PC-3 (cell line): ENCODE data around the gene LILRB2. TPM values are rescaled to one million over a fixed set of nuclear protein-coding genes. Genes with fewer than 3 reads are reported as not detected.
"Not testable (repeated sequence)": the region's sequence is repeated elsewhere in the genome, so short reads cannot be mapped to it uniquely, and the experiment has no call there.

Experiments used
- ATAC-seq: fragments of 200-7000 bp; cut with Tn5 transposase; 2 replicates; pipeline ENCODE4 v1.9.1; 2020; ENCODE audit warnings: mild to moderate bottlenecking, moderate library complexity
- BruUV-seq: library from RNA; stranded (reverse); fragments of 400-500 nt; replicated peaks from 2 replicates; lab custom pipeline; 2021; lab: Mats Ljungman, UMichigan
- CTCF ChIA-PET: fragments of 300-600 bp; sonication (Branson Sonifier 250); formaldehyde crosslinking; loops from one replicate; lab custom pipeline; 2022; ENCODE audit warnings: antibody characterized with exemption; lab: Charles Lee
- POLR2A ChIA-PET: fragments of 300-600 bp; sonication (Branson Sonifier 250); formaldehyde crosslinking; loops from one replicate; lab custom pipeline; 2022; ENCODE audit warnings: antibody characterized with exemption; ENCODE audit not compliant: unreplicated experiment; lab: Charles Lee
- DNase-seq: peaks from one replicate; pipeline ENCODE4 v3.0.0-alpha.2; 2015
- H2AFZ ChIP-seq: fragments of 300-600 bp; sonication (generic); 2 replicates; pipeline ENCODE4 v1.6.0; 2016; ENCODE audit warnings: antibody characterized with exemption, low read length
- H3F3A ChIP-seq: fragments of 300-600 bp; sonication (generic); one replicate; pipeline ENCODE4 v1.6.0; 2017; ENCODE audit warnings: antibody characterized with exemption, low read length, control low read depth, mild to moderate bottlenecking; ENCODE audit not compliant: unreplicated experiment
- H3K27ac ChIP-seq: fragments of 300-600 bp; sonication (generic); 2 replicates; pipeline ENCODE4 v1.5.1; 2016; ENCODE audit warnings: mild to moderate bottlenecking, low read length
- H3K27me3 ChIP-seq: fragments of 300-600 bp; sonication (generic); 2 replicates; pipeline ENCODE4 v1.6.1; 2016; ENCODE audit warnings: low read length, mixed read lengths
- H3K36me3 ChIP-seq: fragments of 300-600 bp; sonication (generic); 2 replicates; pipeline ENCODE4 v1.6.1; 2016; ENCODE audit warnings: low read depth, mixed run types, low read length, mixed read lengths
- H3K4me1 ChIP-seq: fragments of 300-600 bp; sonication (generic); 2 replicates; pipeline ENCODE4 v1.5.1; 2016; ENCODE audit warnings: low read length; ENCODE audit not compliant: insufficient read depth
- H3K4me2 ChIP-seq: fragments of 300-600 bp; sonication (generic); 2 replicates; pipeline ENCODE4 v1.6.0; 2016; ENCODE audit warnings: low read length
- H3K4me3 ChIP-seq: fragments of 300-600 bp; sonication (generic); 2 replicates; pipeline ENCODE4 v1.5.1; 2016; ENCODE audit warnings: mild to moderate bottlenecking, low read length, mixed read lengths
- H3K79me2 ChIP-seq: fragments of 300-600 bp; sonication (generic); 2 replicates; pipeline ENCODE4 v1.6.1; 2017; ENCODE audit warnings: low read length, mixed read lengths
- H3K9ac ChIP-seq: fragments of 300-600 bp; sonication (generic); 2 replicates; pipeline ENCODE4 v1.6.0; 2016; ENCODE audit warnings: mild to moderate bottlenecking, low read length
- H3K9me2 ChIP-seq: fragments of 300-600 bp; sonication (generic); replicated peaks from 2 replicates; pipeline ENCODE4 v1.6.1; 2016; ENCODE audit warnings: mixed run types, low read length, mixed read lengths
- H3K9me3 ChIP-seq: fragments of 300-600 bp; sonication (generic); 2 replicates; pipeline ENCODE4 v1.6.1; 2016; ENCODE audit warnings: low read length, mixed read lengths
- H4K20me1 ChIP-seq: fragments of 300-600 bp; sonication (generic); 2 replicates; pipeline ENCODE4 v1.6.1; 2016; ENCODE audit warnings: low read length, mixed read lengths
- intact Hi-C: fragments of 100-400 bp; cut with micrococcal nuclease; formaldehyde crosslinking; loops from 2 replicates; pipeline ENCODE4 v1.9.0; 2023
- microRNA-seq: library from miRNA; unstranded; fragments of <30 nt; microRNA quantifications from one replicate; pipeline ENCODE4 v1.1.0, GENCODE V29; 2020; ENCODE audit not compliant: unreplicated experiment
- total RNA-seq: library from RNA; depleted of rRNA; stranded (reverse); fragments of >200 nt; gene quantifications from 2 replicates; pipeline ENCODE4 v1.2.3, GENCODE V29; 2014; rRNA removed

Gene LILRB2
- total RNA-seq, 1 experiment from 2014 or later = not detected

- H3K4me3 ChIP-seq, H2AFZ ChIP-seq, H3K9ac ChIP-seq, H3K9me3 ChIP-seq, BruUV-seq, H3K4me2 ChIP-seq, H3K79me2 ChIP-seq, H3K4me1 ChIP-seq, intact Hi-C loops, ATAC-seq, H3K36me3 ChIP-seq, H4K20me1 ChIP-seq, H3F3A ChIP-seq, H3K9me2 ChIP-seq, DNase-seq, POLR2A ChIA-PET, H3K27ac ChIP-seq, CTCF ChIA-PET: not testable (repeated sequence)
- H3K27me3 ChIP-seq = peaks cover 20% of the 10 kb centered on the region; the same call in 1 of the 2 replicates
Measured at GRCh38 chr19:54223937-54224281, 57.0 kb downstream of the LILRB2 start.

Small RNAs within 50 kb of the gene (microRNA-seq; reads per million reads assigned to microRNA genes)
- gene MIR4752 = not detected

Other genes with a start within 250 kb of the LILRB2 start
- not detected in 2 replicates for gene VSTM1, start 217.2 kb downstream of the LILRB2 start, total RNA-seq
- not detected in 2 replicates for gene TARM1, start 199.7 kb downstream of the LILRB2 start, total RNA-seq
- gene OSCAR, start 180.3 kb downstream of the LILRB2 start, total RNA-seq = 0.46 TPM in 1 of 2 replicates, not detected in the other
- gene NDUFA3, start 178.3 kb downstream of the LILRB2 start, total RNA-seq = 91.6 and 138 TPM in 2 replicates
- 55.4 and 74.2 TPM in 2 replicates for gene TFPT, start 165.5 kb downstream of the LILRB2 start, total RNA-seq
- 170 and 196 TPM in 2 replicates for gene PRPF31, start 165.4 kb downstream of the LILRB2 start, total RNA-seq
- gene CNOT3, start 143.3 kb downstream of the LILRB2 start, total RNA-seq = 41.1 and 60.2 TPM in 2 replicates
- gene LENG1, start 121.4 kb downstream of the LILRB2 start, total RNA-seq = 13.6 and 18.8 TPM in 2 replicates
- gene TMC4, start 108.0 kb downstream of the LILRB2 start, total RNA-seq = 11.2 and 13.4 TPM in 2 replicates
- gene MBOAT7, start 91.5 kb downstream of the LILRB2 start, total RNA-seq = 231 and 261 TPM in 2 replicates
- 122 and 173 TPM in 2 replicates for gene TSEN34, start 89.8 kb downstream of the LILRB2 start, total RNA-seq
- 3,477 and 3,621 TPM in 2 replicates for gene RPS9, start 80.3 kb downstream of the LILRB2 start, total RNA-seq
- not detected in 2 replicates for gene LILRB3, start 58.1 kb downstream of the LILRB2 start, total RNA-seq
- gene LILRA6, start 38.3 kb downstream of the LILRB2 start, total RNA-seq = not detected in 2 replicates
- not detected in 2 replicates for gene LILRB5, start 23.8 kb downstream of the LILRB2 start, total RNA-seq
- not detected in 2 replicates for gene LILRA5, start 32.1 kb upstream of the LILRB2 start, total RNA-seq
- not detected in 2 replicates for gene LILRA4, start 58.1 kb upstream of the LILRB2 start, total RNA-seq
- gene LAIR1, start 83.8 kb upstream of the LILRB2 start, total RNA-seq = not detected in 2 replicates
- gene TTYH1, start 134.4 kb upstream of the LILRB2 start, total RNA-seq = 1.1 and 3.7 TPM in 2 replicates
- 55.5 and 65.8 TPM in 2 replicates for gene LENG8, start 168.1 kb upstream of the LILRB2 start, total RNA-seq
- gene LENG9, start 182.7 kb upstream of the LILRB2 start, total RNA-seq = 7.1 and 12.6 TPM in 2 replicates
- 0.73 and 1.4 TPM in 2 replicates for gene CDC42EP5, start 192.2 kb upstream of the LILRB2 start, total RNA-seq
- gene LAIR2, start 221.7 kb upstream of the LILRB2 start, total RNA-seq = not detected in 2 replicates